Dendritic cell treated with granulocyte-macrophage colony-stimulating factor and Interleukin-4, amounts not matched to agents 40 ng/mL and 50 ng/mL, for 4 days (primary cell): ENCODE measurements around the gene DDC.

Experiments
- H3K27ac Mint-ChIP-seq: one replicate; pipeline ENCODE4 v1.8.0; 2022; ENCODE audit warnings: mild to moderate bottlenecking, mixed read lengths
- H3K27me3 Mint-ChIP-seq: one replicate; pipeline ENCODE4 v1.8.0; 2022; ENCODE audit warnings: mild to moderate bottlenecking, mixed read lengths
- H3K36me3 Mint-ChIP-seq: one replicate; pipeline ENCODE4 v1.8.0; 2022; ENCODE audit warnings: low read depth, mixed read lengths
- H3K4me1 Mint-ChIP-seq: one replicate; pipeline ENCODE4 v1.8.0; 2022; ENCODE audit warnings: low read depth, mixed read lengths
- H3K4me3 Mint-ChIP-seq: one replicate; pipeline ENCODE4 v1.8.0; 2022; ENCODE audit warnings: mild to moderate bottlenecking, moderate library complexity, mixed read lengths
- H3K9me3 Mint-ChIP-seq: one replicate; pipeline ENCODE4 v1.8.0; 2022; ENCODE audit warnings: mixed read lengths
- intact Hi-C: fragments of 100-400 bp; cut with micrococcal nuclease; formaldehyde crosslinking; loops from one replicate; pipeline ENCODE4 v1.15.0; 2022

Gene DDC, protein sequence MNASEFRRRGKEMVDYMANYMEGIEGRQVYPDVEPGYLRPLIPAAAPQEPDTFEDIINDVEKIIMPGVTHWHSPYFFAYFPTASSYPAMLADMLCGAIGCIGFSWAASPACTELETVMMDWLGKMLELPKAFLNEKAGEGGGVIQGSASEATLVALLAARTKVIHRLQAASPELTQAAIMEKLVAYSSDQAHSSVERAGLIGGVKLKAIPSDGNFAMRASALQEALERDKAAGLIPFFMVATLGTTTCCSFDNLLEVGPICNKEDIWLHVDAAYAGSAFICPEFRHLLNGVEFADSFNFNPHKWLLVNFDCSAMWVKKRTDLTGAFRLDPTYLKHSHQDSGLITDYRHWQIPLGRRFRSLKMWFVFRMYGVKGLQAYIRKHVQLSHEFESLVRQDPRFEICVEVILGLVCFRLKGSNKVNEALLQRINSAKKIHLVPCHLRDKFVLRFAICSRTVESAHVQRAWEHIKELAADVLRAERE

DNA sequence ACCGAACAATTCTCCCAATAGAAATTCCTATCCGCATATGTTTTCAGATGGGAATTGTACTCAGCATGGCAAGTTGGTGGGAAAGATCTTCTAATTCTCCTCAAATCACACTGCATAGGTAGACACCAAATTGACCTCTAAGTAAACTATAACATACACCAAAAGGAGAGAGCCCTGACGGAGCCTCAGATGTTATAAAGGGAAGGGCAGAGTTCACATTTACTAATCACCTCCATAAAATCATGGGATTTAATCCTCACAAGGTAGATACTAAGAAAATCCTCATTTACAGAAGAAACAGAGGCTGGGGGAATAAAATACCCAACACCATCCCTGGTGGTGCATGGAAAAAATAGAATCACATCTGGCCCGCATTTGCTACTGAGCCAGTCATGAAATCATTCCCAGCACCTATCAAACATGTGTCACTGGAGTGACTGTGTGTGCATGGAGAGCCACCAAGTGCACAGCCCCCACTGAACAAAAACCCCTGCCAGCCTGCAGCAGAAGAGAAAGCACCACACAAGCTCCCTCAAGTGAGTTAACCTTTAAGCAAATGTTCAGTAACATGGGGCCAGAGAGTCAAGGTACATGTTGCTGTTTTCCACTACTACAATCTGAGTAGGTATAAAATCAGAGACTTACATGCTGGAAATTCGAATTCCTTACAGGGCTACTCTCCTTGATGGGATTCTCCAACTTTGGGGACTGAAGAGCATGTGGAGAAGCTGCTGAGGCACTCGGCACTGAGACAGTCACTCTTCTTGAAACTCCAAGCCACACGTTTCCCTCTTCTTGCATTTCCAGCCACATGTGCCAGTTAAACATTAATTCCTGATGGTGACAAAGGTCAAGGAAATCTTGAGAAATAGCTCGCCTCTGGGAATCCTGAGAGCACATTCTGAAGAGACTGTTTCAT lies at the start of gene DDC:
TSS of gene DDC (minus strand) at position 766 of the 919 bp plus-strand sequence. CDS start 21,320 bp downstream, outside the sequence.
- Mint-ChIP-seq H3K27me3 (peaks cover 6% of the 10 kb centered on the region), H3K9me3 (no peaks in the 10 kb centered on the region), H3K4me1 (no peaks in the 10 kb centered on the region), H3K4me3 (no peak within 1 kb of the TSS), H3K27ac (no peak within 1 kb of the TSS), H3K36me3 (no peaks in the 10 kb centered on the region)
- intact Hi-C loops = no loop called here

DNA sequence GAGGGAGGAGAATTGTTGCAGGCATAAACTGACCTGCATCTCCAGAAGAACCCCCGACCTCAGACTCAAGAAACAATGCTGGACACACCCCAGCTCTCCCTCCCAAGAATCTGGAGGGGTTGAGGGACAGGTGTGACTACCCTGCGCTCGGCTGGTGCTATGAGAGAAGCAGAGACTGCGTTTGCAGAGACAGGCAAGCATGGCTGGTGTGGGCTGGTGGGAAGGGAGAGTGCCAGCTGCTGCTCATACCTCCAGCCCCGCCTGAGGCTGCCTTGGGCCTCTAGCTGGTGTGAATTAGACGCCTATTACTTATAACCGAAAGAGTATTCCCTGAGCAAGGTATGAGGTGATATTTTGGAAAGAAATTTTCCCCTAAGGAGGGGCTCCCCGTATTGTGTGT lies 48.3 kb upstream of the DDC start:
- no peaks in the 10 kb centered on the region for H3K36me3 Mint-ChIP-seq
- intact Hi-C loops = no loop called here
- H3K4me1 Mint-ChIP-seq = peaks cover 21% of the 10 kb centered on the region
- no peak overlapping the region for H3K27ac Mint-ChIP-seq
- no peaks in the 10 kb centered on the region for H3K27me3 Mint-ChIP-seq
- H3K9me3 Mint-ChIP-seq = no peaks in the 10 kb centered on the region
- no peak overlapping the region for H3K4me3 Mint-ChIP-seq

DNA sequence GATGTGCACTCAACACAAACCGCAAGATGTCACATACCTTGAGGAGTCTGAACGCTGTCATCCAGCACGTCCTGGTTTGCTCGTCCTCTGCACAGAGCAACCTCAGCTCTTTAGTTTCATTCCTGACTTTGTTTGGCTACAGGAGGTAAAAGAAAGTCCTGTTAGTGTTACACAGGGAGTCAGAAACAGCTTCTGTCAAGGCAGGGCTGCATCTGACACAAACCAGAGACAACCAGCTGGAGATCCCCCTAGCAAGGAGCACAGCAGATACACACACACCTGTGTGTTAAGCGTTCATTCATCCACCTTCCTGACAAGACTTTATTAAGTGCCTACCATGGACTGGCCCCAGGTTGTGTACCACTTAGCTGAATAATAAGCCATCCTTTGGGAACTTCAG lies 47.5 kb upstream of the DDC start:
- Mint-ChIP-seq H3K4me3 (no peak overlapping the region), H3K9me3 (no peaks in the 10 kb centered on the region), H3K27ac (no peak overlapping the region), H3K4me1 (peaks cover 26% of the 10 kb centered on the region), H3K36me3 (no peaks in the 10 kb centered on the region), H3K27me3 (no peaks in the 10 kb centered on the region)
- intact Hi-C loops = no loop called here

DNA sequence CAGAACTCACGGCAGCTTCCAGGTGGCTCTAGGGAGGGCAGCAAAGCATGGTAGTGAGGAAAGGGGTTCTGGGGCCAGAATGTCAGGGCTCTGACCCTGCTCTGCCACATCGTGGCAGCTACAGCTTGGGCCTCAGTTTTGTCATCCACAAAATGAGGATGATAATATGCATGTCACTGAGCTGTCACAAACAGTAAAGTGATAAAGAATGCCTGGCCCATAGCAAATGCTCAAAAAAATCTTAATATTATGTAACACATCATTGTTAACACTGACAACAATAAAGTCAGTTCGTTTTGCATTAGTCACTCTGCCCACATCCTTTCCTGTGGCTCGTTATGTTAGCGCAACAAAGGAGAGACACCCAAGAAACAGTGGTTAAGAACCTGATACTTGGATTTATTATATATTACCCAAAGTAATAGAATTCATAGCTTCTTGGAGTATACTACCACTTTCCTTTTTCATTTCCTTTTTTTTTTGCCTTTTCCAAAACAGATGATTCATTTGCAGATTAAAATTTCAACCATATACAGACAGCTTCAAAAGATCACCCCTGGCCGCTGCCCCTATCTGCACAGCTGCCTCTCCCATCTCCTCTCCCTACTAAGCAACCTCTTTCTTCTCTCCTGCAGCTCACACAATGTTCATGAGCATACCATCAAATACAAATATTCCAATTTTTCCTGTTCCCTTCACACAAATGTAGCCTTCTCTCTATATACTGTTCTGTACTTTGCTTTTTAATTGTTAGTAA lies 45.5 kb upstream of the DDC start:
- peaks cover 26% of the 10 kb centered on the region for H3K4me1 Mint-ChIP-seq

GRCh38 chr7:50608196-50608906 lies 43.1 kb upstream of the DDC start:
- H3K4me3 Mint-ChIP-seq = no peak overlapping the region
- no peaks in the 10 kb centered on the region for H3K9me3 Mint-ChIP-seq
- no peak overlapping the region for H3K27ac Mint-ChIP-seq
- peaks cover 5% of the 10 kb centered on the region for H3K36me3 Mint-ChIP-seq
- no peaks in the 10 kb centered on the region for H3K27me3 Mint-ChIP-seq
- intact Hi-C loops = no loop called here
- peaks cover 26% of the 10 kb centered on the region for H3K4me1 Mint-ChIP-seq

More for the DNA sequence above, 45.5 kb upstream of the DDC start:
- H3K27ac Mint-ChIP-seq = no peak overlapping the region
- no peaks in the 10 kb centered on the region for H3K27me3 Mint-ChIP-seq
- peaks cover 2% of the 10 kb centered on the region for H3K36me3 Mint-ChIP-seq
- no peak overlapping the region for H3K4me3 Mint-ChIP-seq
- intact Hi-C loops = no loop called here
- H3K9me3 Mint-ChIP-seq = no peaks in the 10 kb centered on the region

DNA sequence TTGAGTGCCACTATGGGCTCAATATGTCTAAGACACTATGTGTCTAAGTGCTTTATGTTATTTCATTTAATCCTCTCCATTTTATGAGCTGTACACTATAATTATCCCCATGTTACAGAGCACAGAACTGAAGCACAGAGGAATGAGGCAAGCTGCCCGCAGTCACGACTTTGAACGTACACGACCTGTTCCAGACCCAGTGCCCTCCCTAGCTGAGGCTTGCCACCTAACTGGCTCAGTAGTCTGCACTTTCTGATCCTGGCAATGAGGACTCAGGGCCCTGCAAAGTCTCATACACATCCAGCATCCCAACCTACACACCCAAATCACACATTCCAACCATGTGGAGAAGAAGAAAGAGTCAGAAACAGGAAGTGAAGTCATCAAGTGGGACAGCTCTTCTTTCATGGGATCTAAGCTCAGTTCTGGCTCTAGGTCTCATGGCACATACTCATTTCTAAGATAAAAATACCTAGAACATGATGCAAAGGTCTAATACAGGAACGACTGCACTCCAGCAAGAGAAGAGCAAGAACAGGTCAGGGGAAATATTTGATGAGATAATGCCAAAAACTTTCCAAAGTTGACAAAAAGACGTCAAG lies 42.4 kb upstream of the DDC start:
- intact Hi-C loops = no loop called here
- H3K27ac Mint-ChIP-seq = no peak overlapping the region
- no peak overlapping the region for H3K4me3 Mint-ChIP-seq
- no peaks in the 10 kb centered on the region for H3K9me3 Mint-ChIP-seq
- peaks cover 20% of the 10 kb centered on the region for H3K4me1 Mint-ChIP-seq
- H3K27me3 Mint-ChIP-seq = no peaks in the 10 kb centered on the region
- H3K36me3 Mint-ChIP-seq = peaks cover 5% of the 10 kb centered on the region

GRCh38 chr7:50605059-50605458 lies 39.9 kb upstream of the DDC start:
- peaks cover 8% of the 10 kb centered on the region for H3K4me1 Mint-ChIP-seq
- H3K4me3 Mint-ChIP-seq = no peak overlapping the region
- H3K36me3 Mint-ChIP-seq = peaks cover 5% of the 10 kb centered on the region
- H3K27me3 Mint-ChIP-seq = no peaks in the 10 kb centered on the region
- H3K9me3 Mint-ChIP-seq = no peaks in the 10 kb centered on the region
- intact Hi-C loops = no loop called here
- no peak overlapping the region for H3K27ac Mint-ChIP-seq

- Mint-ChIP-seq H3K27me3 (no peaks in the 10 kb centered on the region), H3K4me1 (peaks cover 13% of the 10 kb centered on the region), H3K27ac (no peak overlapping the region), H3K9me3 (no peaks in the 10 kb centered on the region), H3K4me3 (no peak overlapping the region), H3K36me3 (peaks cover 5% of the 10 kb centered on the region)
- intact Hi-C loops = no loop called here
These were observed 38.1 kb upstream of the DDC start for GRCh38 chr7:50603287-50603686.

GRCh38 chr7:50599385-50599784 lies 34.2 kb upstream of the DDC start:
- no peak overlapping the region for H3K4me3 Mint-ChIP-seq
- intact Hi-C loops = no loop called here
- no peaks in the 10 kb centered on the region for H3K27me3 Mint-ChIP-seq
- H3K27ac Mint-ChIP-seq = no peak overlapping the region
- H3K36me3 Mint-ChIP-seq = peaks cover 7% of the 10 kb centered on the region
- peaks cover 9% of the 10 kb centered on the region for H3K4me1 Mint-ChIP-seq
- no peaks in the 10 kb centered on the region for H3K9me3 Mint-ChIP-seq

DNA sequence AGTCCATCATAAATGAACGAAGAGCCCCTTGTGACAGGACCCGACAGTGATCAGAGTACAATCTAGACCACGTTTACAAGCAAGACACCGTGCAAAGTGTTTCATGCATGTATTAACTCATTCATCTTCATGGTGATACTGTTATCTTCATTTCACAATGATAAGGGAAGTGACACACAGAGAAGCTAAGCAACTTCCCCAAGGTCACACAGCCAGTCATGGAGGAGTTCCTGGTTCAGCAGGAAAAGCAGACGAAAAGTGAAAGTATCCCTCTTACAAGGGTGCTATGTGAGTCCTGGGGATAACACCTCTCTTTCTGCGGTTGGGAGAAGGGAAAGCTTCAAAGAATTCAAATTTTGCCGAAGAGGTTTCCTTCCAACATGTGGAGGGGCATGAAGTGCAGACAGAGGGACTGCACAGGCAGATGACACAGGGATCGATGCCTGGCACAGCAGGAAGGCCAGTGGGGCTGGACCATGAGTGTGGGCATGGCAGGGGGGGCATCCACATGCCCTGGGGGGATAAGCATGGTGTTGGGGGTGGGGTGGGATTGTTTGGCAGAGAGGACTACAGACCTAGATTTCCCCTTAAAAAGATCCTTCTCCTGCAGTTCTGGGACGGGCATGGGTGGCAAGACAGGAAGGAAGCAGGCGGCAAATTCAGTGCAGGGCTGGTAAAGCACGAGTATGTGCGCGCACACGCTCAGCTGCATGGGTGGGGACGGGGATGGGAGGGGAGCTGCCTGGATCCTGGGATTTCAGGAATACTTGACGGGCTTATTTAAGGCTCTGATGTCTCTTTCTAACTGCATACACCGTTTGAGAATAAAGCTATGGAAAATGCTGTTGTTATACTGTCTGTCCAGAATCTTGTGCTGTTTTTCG lies 33.5 kb upstream of the DDC start:
- Mint-ChIP-seq H3K9me3 (no peaks in the 10 kb centered on the region), H3K4me3 (no peak overlapping the region), H3K27ac (no peak overlapping the region), H3K36me3 (peaks cover 7% of the 10 kb centered on the region), H3K27me3 (no peaks in the 10 kb centered on the region), H3K4me1 (peaks cover 9% of the 10 kb centered on the region)
- intact Hi-C loops = no loop called here

DNA sequence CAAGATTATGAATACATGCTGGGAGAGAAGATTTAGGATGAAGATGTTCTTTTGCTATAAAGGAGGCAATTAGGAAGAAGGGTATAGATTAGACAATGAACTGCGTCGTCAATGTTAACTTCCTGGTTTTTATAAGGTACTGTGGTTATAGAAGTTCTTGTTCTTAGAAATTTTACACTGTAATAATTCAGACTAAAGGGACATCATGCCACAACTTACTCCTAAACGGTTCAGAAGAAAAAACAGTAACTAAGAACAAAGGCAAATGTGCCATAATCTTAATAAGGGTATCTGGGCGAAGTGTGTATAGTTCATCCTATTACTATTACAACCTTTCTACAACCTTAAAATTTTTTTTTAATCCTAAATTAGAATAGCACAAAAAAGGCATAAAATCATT lies 31.3 kb upstream of the DDC start:
- intact Hi-C loops = no loop called here
- Mint-ChIP-seq H3K27ac (no peak overlapping the region), H3K9me3 (no peaks in the 10 kb centered on the region), H3K4me1 (peaks cover 9% of the 10 kb centered on the region), H3K27me3 (no peaks in the 10 kb centered on the region), H3K4me3 (no peak overlapping the region), H3K36me3 (peaks cover 13% of the 10 kb centered on the region)

DNA sequence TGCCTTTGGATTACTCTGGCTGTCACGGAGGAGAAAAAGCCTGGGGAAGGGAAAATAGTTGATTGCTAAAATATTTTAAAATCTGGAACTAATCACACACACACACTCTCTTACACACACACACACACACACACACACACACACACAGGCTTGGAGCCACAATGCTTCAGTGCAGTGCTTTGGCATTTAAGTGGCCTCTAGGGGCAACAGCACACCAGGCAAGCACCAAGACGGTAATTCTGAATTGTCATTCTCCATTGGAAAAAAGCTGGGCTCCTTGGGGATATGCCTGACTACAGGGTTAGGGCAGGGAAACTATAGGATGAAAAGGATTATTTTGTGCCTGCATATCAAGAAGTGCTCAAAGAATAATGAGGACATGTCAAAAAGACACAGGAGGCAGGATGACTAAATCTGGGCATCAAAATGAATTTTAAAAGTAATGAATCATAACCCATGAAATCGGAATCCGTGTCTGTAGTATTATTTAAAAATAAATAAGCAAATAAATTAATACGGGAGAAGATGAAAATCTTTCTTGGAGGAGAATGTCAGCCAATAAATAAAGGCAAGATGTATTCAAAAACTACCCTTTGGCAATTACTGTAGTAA lies 30.4 kb upstream of the DDC start:
- Mint-ChIP-seq H3K4me3 (no peak overlapping the region), H3K4me1 (peaks cover 9% of the 10 kb centered on the region), H3K27ac (no peak overlapping the region), H3K27me3 (no peaks in the 10 kb centered on the region), H3K36me3 (peaks cover 13% of the 10 kb centered on the region), H3K9me3 (no peaks in the 10 kb centered on the region)
- intact Hi-C loops = no loop called here
